ENCODE measurements around the gene FKRP. TPM values are rescaled to one million over a fixed set of nuclear protein-coding genes. Genes with fewer than 3 reads are reported as not detected.
A peak's percentile ranks its signal among the peaks of the same experiment; 100 is the strongest.

Gene FKRP
- total and polyA plus RNA-seq, 2 of the 13 experiments (the other 11 are each of a cell fraction or from before 2014, with no cell fraction given): 7.3 to 9.8 TPM

- TF ChIP-seq, protein P1, sequence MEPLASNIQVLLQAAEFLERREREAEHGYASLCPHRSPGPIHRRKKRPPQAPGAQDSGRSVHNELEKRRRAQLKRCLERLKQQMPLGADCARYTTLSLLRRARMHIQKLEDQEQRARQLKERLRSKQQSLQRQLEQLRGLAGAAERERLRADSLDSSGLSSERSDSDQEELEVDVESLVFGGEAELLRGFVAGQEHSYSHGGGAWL (CRISPR knock-in tag; IDR thresholded peaks at IDR 0.05): no peak
- TF ChIP-seq ZNF251 (CRISPR knock-in tag; IDR thresholded peaks at IDR 0.05) (no peak), SOX6 (IDR thresholded peaks at IDR 0.05) (no peak), SOX6 (CRISPR knock-in tag; IDR thresholded peaks at IDR 0.05) (0 out of 2 replicates have a peak, but pooled peaks have one; percentile 47), PBX2 (CRISPR knock-in tag; IDR thresholded peaks at IDR 0.05) (no peak), ZNF335 (CRISPR knock-in tag; IDR thresholded peaks at IDR 0.05) (peak; percentile 30; the same call in 1 of the 2 replicates), ONECUT2 (CRISPR knock-in tag; IDR thresholded peaks at IDR 0.05) (no peak), U2AF1 (optimal IDR thresholded peaks at IDR 0.05; ENCODE audit: low read depth, low read length) (no peak), ZBTB7A (CRISPR knock-in tag; IDR thresholded peaks at IDR 0.05) (peak; percentile 85; the same call in 1 of the 2 replicates), ZNF180 (CRISPR knock-in tag; IDR thresholded peaks at IDR 0.05; ENCODE audit: borderline replicate concordance, low read depth) (no peak), MTF1 (CRISPR knock-in tag; IDR thresholded peaks at IDR 0.05) (no peak), ZNF34 (CRISPR knock-in tag; IDR thresholded peaks at IDR 0.05; ENCODE audit: borderline replicate concordance) (no peak), RELA (CRISPR knock-in tag; IDR thresholded peaks at IDR 0.05) (no peak), GABPB1 (CRISPR knock-in tag; IDR thresholded peaks at IDR 0.05) (peak; percentile 91), ISL2 (CRISPR knock-in tag; IDR thresholded peaks at IDR 0.05) (no peak), KLF15 (CRISPR knock-in tag; IDR thresholded peaks at IDR 0.05; ENCODE audit: borderline replicate concordance) (no peak), ZNF296 (CRISPR knock-in tag; conservative IDR thresholded peaks at IDR 0.05) (no peak), SKI (IDR thresholded peaks at IDR 0.05; ENCODE audit: partially characterized antibody) (no peak), HOXA3 (CRISPR knock-in tag; IDR thresholded peaks at IDR 0.05) (peak; percentile 59; the same call in 1 of the 2 replicates), FIP1L1 (IDR thresholded peaks at IDR 0.05; ENCODE audit: borderline replicate concordance, insufficient read depth, low read depth, low read length) (no peak), NBN (conservative IDR thresholded peaks at IDR 0.05) (no peak)
- TF ChIP-seq, protein P2, sequence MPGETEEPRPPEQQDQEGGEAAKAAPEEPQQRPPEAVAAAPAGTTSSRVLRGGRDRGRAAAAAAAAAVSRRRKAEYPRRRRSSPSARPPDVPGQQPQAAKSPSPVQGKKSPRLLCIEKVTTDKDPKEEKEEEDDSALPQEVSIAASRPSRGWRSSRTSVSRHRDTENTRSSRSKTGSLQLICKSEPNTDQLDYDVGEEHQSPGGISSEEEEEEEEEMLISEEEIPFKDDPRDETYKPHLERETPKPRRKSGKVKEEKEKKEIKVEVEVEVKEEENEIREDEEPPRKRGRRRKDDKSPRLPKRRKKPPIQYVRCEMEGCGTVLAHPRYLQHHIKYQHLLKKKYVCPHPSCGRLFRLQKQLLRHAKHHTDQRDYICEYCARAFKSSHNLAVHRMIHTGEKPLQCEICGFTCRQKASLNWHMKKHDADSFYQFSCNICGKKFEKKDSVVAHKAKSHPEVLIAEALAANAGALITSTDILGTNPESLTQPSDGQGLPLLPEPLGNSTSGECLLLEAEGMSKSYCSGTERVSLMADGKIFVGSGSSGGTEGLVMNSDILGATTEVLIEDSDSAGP (CRISPR knock-in tag; IDR thresholded peaks at IDR 0.05; ENCODE audit: borderline replicate concordance): peak; percentile 54
- TF ChIP-seq, protein P3, sequence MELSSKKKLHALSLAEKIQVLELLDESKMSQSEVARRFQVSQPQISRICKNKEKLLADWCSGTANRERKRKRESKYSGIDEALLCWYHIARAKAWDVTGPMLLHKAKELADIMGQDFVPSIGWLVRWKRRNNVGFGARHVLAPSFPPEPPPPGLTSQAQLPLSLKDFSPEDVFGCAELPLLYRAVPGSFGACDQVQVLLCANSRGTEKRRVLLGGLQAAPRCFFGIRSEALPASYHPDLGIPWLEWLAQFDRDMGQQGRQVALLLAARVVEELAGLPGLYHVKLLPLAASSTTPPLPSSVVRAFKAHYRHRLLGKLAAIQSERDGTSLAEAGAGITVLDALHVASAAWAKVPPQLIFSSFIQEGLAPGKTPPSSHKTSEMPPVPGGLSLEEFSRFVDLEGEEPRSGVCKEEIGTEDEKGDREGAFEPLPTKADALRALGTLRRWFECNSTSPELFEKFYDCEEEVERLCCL (CRISPR knock-in tag; IDR thresholded peaks at IDR 0.05; ENCODE audit: borderline replicate concordance): no peak
- TF ChIP-seq, protein P4, sequence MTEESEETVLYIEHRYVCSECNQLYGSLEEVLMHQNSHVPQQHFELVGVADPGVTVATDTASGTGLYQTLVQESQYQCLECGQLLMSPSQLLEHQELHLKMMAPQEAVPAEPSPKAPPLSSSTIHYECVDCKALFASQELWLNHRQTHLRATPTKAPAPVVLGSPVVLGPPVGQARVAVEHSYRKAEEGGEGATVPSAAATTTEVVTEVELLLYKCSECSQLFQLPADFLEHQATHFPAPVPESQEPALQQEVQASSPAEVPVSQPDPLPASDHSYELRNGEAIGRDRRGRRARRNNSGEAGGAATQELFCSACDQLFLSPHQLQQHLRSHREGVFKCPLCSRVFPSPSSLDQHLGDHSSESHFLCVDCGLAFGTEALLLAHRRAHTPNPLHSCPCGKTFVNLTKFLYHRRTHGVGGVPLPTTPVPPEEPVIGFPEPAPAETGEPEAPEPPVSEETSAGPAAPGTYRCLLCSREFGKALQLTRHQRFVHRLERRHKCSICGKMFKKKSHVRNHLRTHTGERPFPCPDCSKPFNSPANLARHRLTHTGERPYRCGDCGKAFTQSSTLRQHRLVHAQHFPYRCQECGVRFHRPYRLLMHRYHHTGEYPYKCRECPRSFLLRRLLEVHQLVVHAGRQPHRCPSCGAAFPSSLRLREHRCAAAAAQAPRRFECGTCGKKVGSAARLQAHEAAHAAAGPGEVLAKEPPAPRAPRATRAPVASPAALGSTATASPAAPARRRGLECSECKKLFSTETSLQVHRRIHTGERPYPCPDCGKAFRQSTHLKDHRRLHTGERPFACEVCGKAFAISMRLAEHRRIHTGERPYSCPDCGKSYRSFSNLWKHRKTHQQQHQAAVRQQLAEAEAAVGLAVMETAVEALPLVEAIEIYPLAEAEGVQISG (CRISPR knock-in tag; IDR thresholded peaks at IDR 0.05): peak; percentile 57; the same call in 1 of the 2 replicates
Measured at GRCh38 chr19:46713781-46714443, 31.9 kb upstream of the FKRP start (continued).
